H1 (cell line): ENCODE results near the gene LRRC43. TPM values are rescaled to one million over a fixed set of nuclear protein-coding genes. Genes with fewer than 3 reads are reported as not detected.

Experiments
- EZH2 ChIP-seq: fragments of 200-600 bp; sonication (generic); IDR thresholded peaks from 2 replicates; pipeline ENCODE4 v1.7.1; 2012; ENCODE audit warnings: low read depth, mild to moderate bottlenecking, moderate library complexity, low read length, inconsistent platforms; ENCODE audit not compliant: severe bottlenecking
- JUN ChIP-seq: IDR thresholded peaks from 2 replicates; pipeline ENCODE4 v1.6.1; 2011; ENCODE audit warnings: low read depth, mild to moderate bottlenecking, improper control_type of control experiment, low read length
- polyA plus RNA-seq, 7 experiments: library from polyadenylated mRNA; depleted of rRNA in 3 of 7; stranded (reverse) in 5 of 7; unstranded in 2 of 7; fragments of >200 nt in 5 of 7; fragments of 200-250 nt in 2 of 7; gene quantifications; 1 replicate in 5 of 7; 2 replicates in 1 of 7; 4 replicates in 1 of 7; pipeline versions ENCODE4 v1.2.1 to v1.2.3, GENCODE V29; 2011 to 2013; ENCODE audit warnings: missing spikeins in 2 of 7, mixed read lengths in 2 of 7
- total RNA-seq: library from RNA; stranded (reverse); fragmentation: NEBNext Ultra II Directional; extraction: Animal tissue kit (Norgen Biotek cat#: 25700); gene quantifications from 2 replicates; pipeline ENCODE4 v1.2.1, GENCODE V29; 2021

Gene LRRC43
- total and polyA plus RNA-seq, 2 of the 8 experiments (the other 6 are each of a cell fraction or from before 2014, with no cell fraction given) = 0.35 to 0.44 TPM

DNA sequence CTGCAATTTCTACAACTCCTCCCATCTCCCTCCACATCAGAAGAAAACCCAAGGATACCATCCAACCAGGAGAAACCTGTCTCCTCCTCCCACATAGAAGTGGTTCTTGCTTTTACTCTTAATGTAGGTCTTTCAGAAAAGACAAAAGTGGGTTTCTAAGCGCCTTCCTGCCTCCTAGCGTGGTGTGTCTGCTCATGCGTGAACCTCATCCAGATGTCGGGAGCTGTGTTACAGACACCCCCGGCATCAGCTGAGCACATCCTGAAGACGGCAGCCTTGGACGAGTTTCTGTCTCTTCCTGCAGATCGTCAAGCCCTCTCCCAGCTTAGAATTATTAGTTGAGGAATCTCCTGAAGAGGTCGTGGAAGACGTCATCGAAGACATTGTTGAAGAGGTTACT is 9.5 kb downstream of the LRRC43 start (continued):
- no peak for TF ChIP-seq JUN
- TF ChIP-seq EZH2 = no peak
